GM18499 (cell line): ENCODE data around the gene HEXD.

Experiments
- ATAC-seq: cut with Tn5 transposase; IDR thresholded peaks from one replicate; pipeline ENCODE4 v1.9.1; 2021; ENCODE audit warnings: moderate number of reproducible peaks; ENCODE audit not compliant: insufficient read depth, unreplicated experiment

HEXD gene

GRCh38 chr17:82412535-82413520 lies 5.3 kb upstream of the HEXD start:
- ATAC-seq = no peak

DNA sequence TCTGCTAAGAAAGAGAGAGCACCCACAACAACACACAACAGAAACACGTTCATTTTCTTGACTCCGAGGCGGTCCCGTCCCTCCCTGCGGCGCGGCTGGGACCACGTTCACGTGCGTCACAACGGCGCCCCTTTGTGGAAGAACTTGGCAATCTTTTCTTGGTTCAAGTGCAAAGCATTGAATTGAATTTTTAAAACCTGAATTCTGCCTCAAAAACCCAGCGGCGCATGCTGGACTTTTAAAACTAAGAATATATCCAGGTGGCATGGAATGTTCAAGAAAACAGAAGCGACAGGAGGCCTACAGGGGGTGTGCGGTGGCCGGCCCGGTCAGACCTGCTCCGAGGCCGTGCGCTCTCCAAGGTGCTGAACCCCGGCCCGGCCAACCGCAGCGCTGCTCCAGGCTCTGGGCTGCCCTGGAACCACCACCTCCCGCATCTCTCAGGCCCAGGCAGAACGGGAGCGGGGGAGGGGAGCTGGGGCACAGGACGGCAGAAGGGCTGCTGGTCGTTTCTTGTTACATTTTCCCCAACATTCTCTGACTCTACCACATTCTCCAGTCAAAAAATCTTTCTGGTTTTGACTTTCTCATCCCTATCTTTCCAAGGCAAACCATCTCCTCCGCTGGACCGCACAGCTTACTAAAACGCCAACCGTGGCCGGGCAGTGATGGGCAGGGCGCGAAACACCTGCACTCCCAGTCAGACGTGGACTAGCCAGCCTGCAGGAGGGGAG lies 3.4 kb upstream of the HEXD start:
- no peak for ATAC-seq

GRCh38 chr17:82415336-82415735 lies 2.8 kb upstream of the HEXD start:
- no peak for ATAC-seq

DNA sequence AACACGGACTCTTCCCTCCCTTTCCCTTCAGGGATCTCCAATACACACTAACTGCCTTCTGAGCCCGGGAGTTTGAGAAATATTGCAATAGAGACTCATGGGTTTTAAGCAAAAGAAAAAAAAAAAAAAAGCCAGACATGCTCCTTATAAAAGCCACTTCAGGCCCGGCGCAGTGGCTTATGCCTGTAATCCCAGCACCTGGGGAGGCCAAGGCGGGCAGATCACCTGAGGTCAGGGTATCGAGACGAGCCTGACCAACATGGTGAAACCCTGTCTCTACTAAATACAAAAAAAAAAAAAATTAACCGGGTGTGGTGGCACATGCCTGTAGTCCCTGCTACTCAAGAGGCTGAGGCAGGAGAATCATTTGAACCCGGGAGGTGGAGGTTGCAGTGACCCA lies 2.4 kb upstream of the HEXD start:
- no peak for ATAC-seq

GRCh38 chr17:82416264-82416663 lies 1.9 kb upstream of the HEXD start:
- no peak for ATAC-seq

DNA sequence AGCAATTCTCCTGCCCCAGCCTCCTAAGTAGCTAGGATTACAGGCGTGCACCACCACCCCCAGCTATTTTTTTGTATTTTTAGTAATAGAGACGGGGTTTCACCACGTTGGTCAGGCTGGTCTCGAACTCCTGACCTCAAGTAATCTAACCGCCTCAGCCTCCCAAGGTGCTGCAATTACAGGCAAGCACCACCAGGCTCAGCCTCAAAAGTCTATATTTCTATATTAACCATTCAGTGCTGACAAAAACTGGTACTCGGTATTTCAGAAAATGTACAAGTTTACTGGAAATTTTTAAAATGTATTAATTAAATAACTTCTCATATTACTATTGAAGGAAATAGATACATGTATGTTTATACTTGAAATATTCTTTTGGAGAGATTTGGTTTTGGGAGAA lies 1.4 kb upstream of the HEXD start:
- no peak for ATAC-seq

DNA sequence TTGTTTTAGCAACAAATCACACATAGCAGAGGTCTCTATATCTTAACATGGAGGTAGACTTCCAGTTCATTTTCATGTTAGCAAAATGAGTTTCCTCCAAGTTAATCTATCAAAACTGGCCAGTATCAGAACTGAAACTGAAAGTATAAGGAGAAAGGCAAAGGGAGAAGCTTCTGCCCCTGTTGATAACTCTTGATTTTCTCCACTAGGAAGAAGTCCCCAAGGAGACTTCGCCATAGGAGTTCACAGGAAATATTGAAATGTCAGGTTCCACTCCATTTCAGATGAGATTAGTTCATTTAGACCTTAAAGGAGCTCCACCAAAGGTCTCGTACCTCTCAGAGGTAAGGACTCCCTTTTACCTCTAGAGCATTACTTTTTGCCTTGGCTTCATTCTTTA lies 1.4 kb downstream of the HEXD start:
- no peak for ATAC-seq

DNA sequence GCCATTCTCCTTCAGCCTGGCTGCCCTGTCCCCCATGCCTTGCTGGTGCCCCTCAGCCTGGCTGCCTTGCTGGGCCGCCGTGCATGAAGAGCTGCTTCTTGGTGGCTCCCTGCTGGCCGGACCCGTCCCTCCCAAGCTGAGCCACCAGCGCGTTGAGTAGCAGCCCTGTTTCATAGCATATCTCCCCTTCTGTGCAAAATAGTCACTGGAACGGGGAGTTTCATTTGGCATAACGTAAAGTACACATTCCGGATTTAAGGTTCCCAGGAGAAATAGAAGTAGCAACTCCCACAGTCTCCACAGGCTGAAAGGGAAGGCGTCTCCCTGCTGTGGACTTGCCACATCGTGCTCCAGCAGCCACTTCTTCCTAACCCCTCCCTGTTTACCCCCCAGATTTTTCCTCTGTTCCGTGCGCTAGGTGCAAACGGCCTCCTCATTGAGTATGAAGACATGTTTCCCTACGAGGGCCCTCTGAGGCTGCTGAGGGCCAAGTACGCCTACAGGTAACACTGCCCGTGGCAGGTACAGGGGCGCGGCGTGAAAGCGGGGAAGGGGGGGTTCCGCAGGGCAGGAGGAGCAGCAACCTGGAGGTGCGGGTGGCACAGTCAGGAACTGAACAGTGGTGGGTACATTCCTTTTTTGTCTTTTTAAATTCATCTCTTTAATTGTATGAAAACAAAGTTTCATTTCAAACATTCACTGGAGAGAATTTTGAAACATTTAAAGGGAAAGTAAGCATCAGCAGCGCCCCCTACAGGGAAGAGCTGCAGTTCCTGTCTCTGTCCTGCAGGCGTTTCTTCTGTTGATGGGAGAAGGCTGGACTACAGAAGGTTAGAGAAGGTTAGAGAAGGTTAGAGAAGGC lies 6.1 kb downstream of the HEXD start:
- no peak for ATAC-seq

GRCh38 chr17:82424863-82425159 lies 6.7 kb downstream of the HEXD start:
- no peak for ATAC-seq

DNA sequence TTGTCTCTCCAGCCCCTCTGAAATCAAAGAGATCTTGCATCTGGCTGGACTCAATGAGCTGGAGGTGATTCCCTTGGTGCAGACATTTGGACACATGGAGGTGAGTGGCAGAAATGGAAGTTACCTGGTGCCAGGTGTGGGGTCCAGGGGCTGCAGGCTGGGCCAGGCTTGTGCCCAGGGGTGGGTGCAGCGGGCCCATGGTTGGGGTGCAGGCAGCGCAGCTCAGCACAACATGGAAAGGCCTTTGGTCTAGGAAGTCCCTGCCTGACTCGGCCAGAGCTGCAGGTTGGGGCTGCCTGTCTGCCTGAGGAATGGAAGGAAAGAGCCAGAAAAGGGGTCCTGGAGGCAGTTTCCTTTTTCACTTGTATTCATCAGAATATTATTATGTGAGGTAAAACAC lies 10.4 kb downstream of the HEXD start:
- ATAC-seq = no peak

DNA sequence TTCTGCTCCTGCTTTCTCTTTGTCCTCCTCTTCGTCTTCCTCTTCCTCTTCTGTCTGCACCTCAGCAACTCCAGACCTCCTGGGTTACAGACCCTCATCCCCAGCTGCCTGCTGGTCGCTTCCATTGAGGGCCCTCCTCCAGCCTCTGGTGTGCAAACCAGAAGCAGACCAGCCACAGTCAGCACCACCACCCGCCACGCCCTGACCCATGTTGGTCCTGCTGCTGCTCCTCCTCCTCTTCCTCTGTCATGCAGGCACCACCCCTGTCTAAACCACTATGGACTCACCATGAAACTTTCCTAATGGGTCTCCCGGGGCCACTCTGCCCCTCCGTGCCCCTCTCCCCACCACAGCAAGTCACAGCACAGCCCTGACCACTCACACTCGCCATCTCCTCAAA lies 11.7 kb downstream of the HEXD start:
- ATAC-seq = no peak

DNA sequence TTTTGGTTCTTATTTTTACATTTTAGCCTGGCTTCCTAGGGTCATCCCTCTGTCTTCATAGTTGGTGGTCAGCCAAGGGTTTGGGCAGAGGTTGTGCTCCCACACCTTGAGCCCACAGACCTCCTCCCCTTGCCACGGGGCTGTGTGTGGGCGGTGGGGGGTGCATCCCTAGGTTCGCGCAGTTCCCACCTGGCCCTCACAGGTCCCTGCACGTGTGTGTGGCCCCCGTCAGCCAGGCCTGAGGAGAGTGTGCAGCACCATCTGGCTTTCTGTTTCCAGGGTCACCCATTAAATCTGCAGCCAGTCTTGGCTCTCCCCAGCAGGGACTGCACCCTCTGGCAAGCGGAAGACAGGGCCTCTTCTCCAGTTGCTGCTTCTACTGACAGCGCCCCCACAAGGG lies 13.9 kb downstream of the HEXD start:
- ATAC-seq = no peak

- no peak for ATAC-seq
Measured at GRCh38 chr17:82433560-82434215, 15.5 kb downstream of the HEXD start.

DNA sequence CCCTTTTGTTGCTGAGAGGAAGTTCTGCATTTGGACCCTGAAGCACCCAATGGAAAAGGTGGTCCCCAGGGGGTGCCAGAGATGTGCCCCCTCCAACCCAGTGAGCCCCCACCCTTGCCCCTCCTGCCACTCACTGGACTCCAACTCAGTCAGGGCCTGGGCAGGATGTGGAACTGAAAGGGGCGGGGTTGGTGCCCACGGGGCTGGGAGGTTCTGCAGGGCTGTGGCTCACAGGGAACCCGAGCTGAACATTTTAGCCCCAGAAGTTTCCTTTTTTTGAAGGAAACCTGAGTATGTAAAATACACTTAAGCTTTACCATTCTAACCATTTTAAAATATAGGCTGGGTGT lies 16.0 kb downstream of the HEXD start:
- no peak for ATAC-seq

DNA sequence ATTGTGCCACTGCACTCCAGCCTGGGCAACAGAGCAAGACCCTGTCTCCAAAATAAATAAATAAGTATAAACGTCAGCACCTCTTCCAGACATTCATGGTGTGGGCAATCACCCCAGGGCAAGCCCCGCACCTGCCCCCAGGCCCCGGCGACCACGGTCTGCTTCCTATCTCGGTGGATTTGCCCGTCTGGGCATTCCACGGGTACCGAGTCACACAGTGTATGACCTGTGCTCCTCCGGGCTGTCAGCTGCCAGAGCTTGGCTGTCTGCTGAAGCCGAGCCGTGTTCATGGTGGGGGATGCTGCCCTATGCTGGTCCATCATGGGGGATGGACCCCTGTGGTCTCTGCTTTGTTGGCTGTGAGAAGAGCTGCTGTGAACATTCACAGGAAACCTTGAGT lies 17.0 kb downstream of the HEXD start:
- ATAC-seq = no peak

DNA sequence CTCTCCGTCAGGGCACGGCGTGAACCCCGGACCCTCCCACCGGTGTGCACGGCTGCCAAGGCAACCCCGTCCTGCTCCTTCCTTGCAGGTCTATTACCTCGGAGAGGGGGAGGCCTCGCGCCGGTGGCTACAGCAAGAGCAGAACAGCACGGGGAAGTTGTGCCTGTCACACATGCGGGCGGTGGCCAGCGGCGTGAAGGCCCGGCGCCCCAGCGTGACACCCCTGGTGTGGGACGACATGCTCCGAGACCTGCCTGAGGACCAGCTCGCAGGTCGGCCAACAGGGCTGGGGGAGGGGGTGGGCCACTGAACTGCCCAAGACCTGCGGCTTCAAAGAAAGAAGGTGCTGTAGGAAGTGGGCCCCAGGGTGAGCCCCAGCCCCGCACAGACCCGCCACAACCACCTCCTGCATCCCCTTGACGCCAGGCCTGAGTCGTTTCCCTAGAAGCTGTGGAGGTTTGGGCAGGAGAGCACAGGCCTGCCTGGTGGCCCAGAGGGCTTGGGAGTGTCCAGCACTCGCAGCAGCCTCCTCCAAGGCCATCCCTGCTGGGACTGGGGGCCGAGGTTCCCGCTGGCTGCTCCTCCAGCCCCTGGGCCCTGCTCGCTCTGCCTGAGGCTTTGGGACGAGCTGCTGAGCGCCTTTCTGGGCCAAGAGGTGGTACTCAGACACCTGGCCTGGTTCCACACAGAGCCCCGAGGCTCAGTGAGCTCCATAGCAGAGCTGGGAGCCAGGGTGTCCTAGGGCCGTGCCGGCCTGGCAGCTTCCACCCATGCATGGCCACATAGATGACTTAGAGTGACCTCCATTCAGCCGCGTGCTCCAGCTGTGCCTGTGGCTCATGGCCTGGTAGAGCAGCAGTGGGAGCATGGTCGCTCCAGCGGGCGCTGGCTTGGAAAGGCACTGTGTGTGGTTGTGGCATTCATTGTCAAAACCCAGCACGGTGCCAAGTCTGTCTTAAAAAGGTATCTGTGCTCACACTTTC lies 17.7 kb downstream of the HEXD start:
- ATAC-seq = no peak

DNA sequence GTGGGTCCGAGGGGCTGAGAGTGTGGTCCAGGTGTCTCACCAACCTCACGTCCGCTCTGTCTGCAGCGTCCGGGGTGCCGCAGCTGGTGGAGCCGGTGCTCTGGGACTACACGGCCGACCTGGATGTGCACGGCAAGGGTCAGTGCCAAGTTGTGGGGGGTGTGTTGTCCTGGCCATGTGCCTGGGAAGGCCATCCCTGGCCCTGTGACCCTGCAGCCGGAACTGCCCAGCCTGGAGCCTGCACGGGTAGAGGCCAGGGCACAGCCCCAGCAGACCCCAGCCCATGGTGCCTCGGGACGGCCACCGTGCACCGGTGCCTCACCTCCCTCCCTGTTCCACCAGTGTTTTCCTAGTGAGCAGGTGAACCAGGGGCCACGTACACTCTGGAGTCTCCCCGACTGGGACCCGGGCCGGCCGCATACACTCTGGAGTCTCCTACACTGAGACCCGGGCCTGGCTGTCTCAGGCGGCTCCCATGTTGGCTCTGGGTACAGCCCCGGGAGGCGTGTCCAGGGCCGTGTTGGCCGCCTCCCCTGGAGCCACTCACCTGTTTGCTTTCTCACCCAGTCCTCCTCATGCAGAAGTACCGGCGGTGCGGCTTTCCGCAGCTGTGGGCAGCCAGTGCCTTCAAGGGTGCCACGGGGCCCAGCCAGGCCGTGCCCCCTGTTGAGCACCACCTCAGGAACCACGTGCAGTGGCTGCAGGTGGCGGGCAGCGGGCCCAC lies 18.6 kb downstream of the HEXD start:
- ATAC-seq = no peak

DNA sequence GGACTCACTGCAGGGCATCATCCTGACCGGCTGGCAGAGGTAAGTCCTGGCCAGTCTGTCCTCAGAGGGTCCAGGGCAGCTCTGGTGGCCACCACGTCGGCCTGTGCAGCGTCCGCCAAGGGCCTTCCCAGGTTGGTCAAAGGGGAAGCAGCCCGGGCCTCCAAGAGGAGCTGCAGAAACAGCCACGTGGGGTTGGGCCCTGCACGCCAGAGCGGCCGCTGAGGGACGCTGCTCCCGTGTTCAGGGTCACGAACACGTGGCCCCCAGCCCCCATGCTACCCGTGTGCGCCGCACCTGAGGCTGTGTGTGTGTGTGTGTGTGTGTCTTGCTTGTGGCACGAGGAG lies 19.1 kb downstream of the HEXD start:
- ATAC-seq = no peak
